K562 (cell line): Measurements from ENCODE around the gene MYO3B. TPM values are rescaled to one million over a fixed set of nuclear protein-coding genes. Genes with fewer than 3 reads are reported as not detected.

ENCODE experiments used
- ATAC-seq: fragments of 200-7000 bp; cut with Tn5 transposase; 3 replicates; pipeline ENCODE4 v1.9.1; 2020; ENCODE audit warnings: moderate library complexity
- BruUV-seq: library from RNA; stranded (reverse); fragments of 400-500 nt; replicated peaks from 2 replicates; lab custom pipeline; 2021; lab: Mats Ljungman, UMichigan
- CTCF ChIA-PET: fragments of 300-600 bp; formaldehyde crosslinking; extraction: SDS; loops from one replicate; lab custom pipeline; 2021; ENCODE audit warnings: low intra/inter-chr PET ratio; lab: Yijun Ruan, JAX
- POLR2A ChIA-PET: fragments of 300-600, 350-650 bp; sonication (Branson Sonifier 250); formaldehyde crosslinking; extraction: SDS; loops from one replicate; lab custom pipeline; 2021; ENCODE audit warnings: antibody characterized with exemption, inconsistent platforms; lab: Yijun Ruan, JAX
- DNase-seq, 4 experiments: peaks; one replicate each; pipeline versions ENCODE4 v3.0.0 to v3.0.0-alpha.2; 2011 to 2018; ENCODE audit warnings: low spot score in 3 of 4, mixed read lengths in 3 of 4; ENCODE audit errors: extremely low read depth in 1 of 4
- FAIRE-seq: peaks from 2 replicates; lab custom pipeline; 2011; peaks lifted over from hg19 to GRCh38; lab: Jason Lieb, UNC
- H2AFZ ChIP-seq: 2 replicates; pipeline ENCODE4 v1.6.0; 2011; ENCODE audit warnings: low read depth, low read length, control low read depth, inconsistent platforms
- H3K27ac ChIP-seq: fragments of 200-600 bp; 3 replicates; pipeline ENCODE4 v1.8.0; 2011; ENCODE audit warnings: low read depth, mild to moderate bottlenecking, control low read depth, inconsistent platforms, low read length, moderate library complexity, mixed read lengths; ENCODE audit errors: extremely low read depth
- H3K27me3 ChIP-seq, 2 experiments: fragments of 300-600 bp in 1 of 2; 2 replicates in 1 of 2; 3 replicates in 1 of 2; pipeline versions ENCODE4 v1.6.0 to v1.8.0; 2011; ENCODE audit warnings: inconsistent platforms in 2 of 2, low read length in 2 of 2, mild to moderate bottlenecking in 1 of 2, mixed read lengths in 1 of 2, moderate library complexity in 1 of 2; ENCODE audit not compliant: control insufficient read depth in 2 of 2, insufficient read depth in 2 of 2
- H3K36me3 ChIP-seq: fragments of 300-600 bp; 3 replicates; pipeline ENCODE4 v1.8.0; 2011; ENCODE audit warnings: mild to moderate bottlenecking, low read length, inconsistent platforms; ENCODE audit not compliant: control insufficient read depth, insufficient read depth
- H3K4me1 ChIP-seq, 2 experiments: fragments of 200-600 bp in 1 of 2; replicated peaks in 1 of 2; 2 replicates in 1 of 2; 3 replicates in 1 of 2; pipeline versions ENCODE4 v1.5.1 to v1.8.0; 2011; ENCODE audit warnings: inconsistent platforms in 2 of 2, low read length in 2 of 2, mild to moderate bottlenecking in 1 of 2, mixed read lengths in 1 of 2, moderate library complexity in 1 of 2; ENCODE audit not compliant: control insufficient read depth in 2 of 2, insufficient read depth in 2 of 2
- H3K4me2 ChIP-seq: 2 replicates; pipeline ENCODE4 v1.6.1; 2011; ENCODE audit warnings: low read length, control low read depth, inconsistent platforms, mixed read lengths; ENCODE audit not compliant: insufficient read depth
- H3K4me3 ChIP-seq: fragments of 200-600 bp; sonication (generic), shearing (Covaris generic); 2 replicates; pipeline ENCODE4 v1.5.1; 2016; ENCODE audit warnings: control low read depth, inconsistent platforms
- H3K79me2 ChIP-seq: fragments of 200-600 bp; 3 replicates; pipeline ENCODE4 v1.8.0; 2011; ENCODE audit warnings: low read length, inconsistent platforms; ENCODE audit not compliant: control insufficient read depth, insufficient read depth
- H3K9ac ChIP-seq, 2 experiments: 2 replicates each; pipeline versions ENCODE4 v1.6.0 to v1.6.1; 2011; ENCODE audit warnings: low read depth in 2 of 2, low read length in 2 of 2, control low read depth in 1 of 2, inconsistent platforms in 1 of 2, mild to moderate bottlenecking in 1 of 2, mixed read lengths in 1 of 2; ENCODE audit not compliant: insufficient read depth in 1 of 2
- H3K9me1 ChIP-seq: one replicate; pipeline ENCODE4 v1.6.0; 2011; ENCODE audit warnings: inconsistent platforms, mild to moderate bottlenecking, low read length, moderate library complexity; ENCODE audit not compliant: control insufficient read depth, insufficient read depth
- H3K9me3 ChIP-seq: replicated peaks from 2 replicates; pipeline ENCODE4 v1.5.1; 2011; ENCODE audit warnings: low read depth, low read length, inconsistent platforms; ENCODE audit not compliant: control insufficient read depth, insufficient read depth
- H4K20me1 ChIP-seq: replicated peaks from 2 replicates; pipeline ENCODE4 v1.6.1; 2011; ENCODE audit warnings: low read length, inconsistent platforms, mixed read lengths; ENCODE audit not compliant: control insufficient read depth, insufficient read depth
- DDX20 ChIP-seq: fragments of 450-650 bp; IDR thresholded peaks from 2 replicates; pipeline ENCODE4 v1.6.1; 2016; ENCODE audit warnings: missing genetic modification characterization, low read depth, mild to moderate bottlenecking, missing compliant biosample characterization, moderate library complexity
- DMBX1 ChIP-seq: fragments of 250-450 bp; sonication (Bioruptor Pico); IDR thresholded peaks from 2 replicates; pipeline ENCODE4 v1.8.0; 2022; ENCODE audit warnings: inconsistent platforms, mild to moderate bottlenecking, moderate library complexity, borderline replicate concordance
- FOXJ2 ChIP-seq: fragments of 200-800 bp; sonication (Bioruptor generic); IDR thresholded peaks from 2 replicates; pipeline ENCODE4 v1.6.1; 2016; ENCODE audit warnings: missing genetic modification characterization, missing compliant biosample characterization
- HDAC8 ChIP-seq: fragments of 450-650 bp; IDR thresholded peaks from 2 replicates; pipeline ENCODE4 v1.6.1; 2016; ENCODE audit warnings: mild to moderate bottlenecking, missing genetic modification characterization, moderate library complexity, missing compliant biosample characterization
- KLF13 ChIP-seq: fragments of 450-650 bp; IDR thresholded peaks from 2 replicates; pipeline ENCODE4 v1.6.1; 2016; ENCODE audit warnings: missing genetic modification characterization, low read depth, mild to moderate bottlenecking, missing compliant biosample characterization, moderate library complexity, borderline replicate concordance
- KLF6 ChIP-seq: fragments of 250-450 bp; sonication (Bioruptor Pico); IDR thresholded peaks from 2 replicates; pipeline ENCODE4 v1.4.0; 2020; ENCODE audit warnings: mild to moderate bottlenecking, moderate library complexity, borderline replicate concordance
- NR4A1 ChIP-seq, 2 experiments: fragments of 250-450 bp in 1 of 2; fragments of 450-650 bp in 1 of 2; sonication (Bioruptor Pico) in 1 of 2; IDR thresholded peaks; 2 replicates each; pipeline versions ENCODE4 v1.4.0 to v1.6.1; 2016 to 2020; ENCODE audit warnings: mild to moderate bottlenecking in 2 of 2, missing compliant biosample characterization in 1 of 2, missing genetic modification characterization in 1 of 2, moderate library complexity in 1 of 2
- SMARCE1 ChIP-seq: fragments of 450-650 bp; IDR thresholded peaks from 2 replicates; pipeline ENCODE4 v1.7.1; 2016; ENCODE audit warnings: mild to moderate bottlenecking
- TEAD1 ChIP-seq, 2 experiments: fragments of 450-650 bp in 1 of 2; sonication (generic) in 1 of 2; formaldehyde crosslinking; IDR thresholded peaks; 2 replicates each; pipeline versions ENCODE4 v1.4.0 to v1.8.0; 2020 to 2022; ENCODE audit warnings: mild to moderate bottlenecking in 2 of 2, missing genetic modification reagents in 1 of 2
- TSC22D4 ChIP-seq: fragments of 450-650 bp; IDR thresholded peaks from 2 replicates; pipeline ENCODE4 v1.6.1; 2016; ENCODE audit warnings: missing genetic modification characterization, missing biosample characterization, control low read depth
- ZBTB17 ChIP-seq: fragments of 450-650 bp; formaldehyde crosslinking; IDR thresholded peaks from 2 replicates; pipeline ENCODE4 v1.4.0; 2020; ENCODE audit warnings: mild to moderate bottlenecking
- ZNF175 ChIP-seq: fragments of 200-800 bp; sonication (Bioruptor generic); IDR thresholded peaks from 2 replicates; pipeline ENCODE4 v1.6.1; 2016; ENCODE audit warnings: low read depth, mild to moderate bottlenecking, missing genetic modification characterization, missing compliant biosample characterization
- ZNF184 ChIP-seq: sonication (generic); formaldehyde crosslinking; IDR thresholded peaks from 2 replicates; pipeline ENCODE4 v1.5.0; 2020; ENCODE audit warnings: missing genetic modification reagents
- ZNF584 ChIP-seq: fragments of 200-800 bp; sonication (Bioruptor generic); IDR thresholded peaks from 2 replicates; pipeline ENCODE4 v1.6.1; 2016; ENCODE audit warnings: low read depth, mild to moderate bottlenecking, missing genetic modification characterization, missing compliant biosample characterization
- WGBS: fragments of 100-300 bp; shearing (Covaris generic); methylation state at CpG from one replicate; pipeline ENCODE4 v1.1.6; 2016; ENCODE audit warnings: low coverage, mixed read lengths; ENCODE audit not compliant: insufficient coverage; ENCODE audit errors: missing lambda C conversion rate; 5-methylcytosine and 5-hydroxymethylcytosine counted together
- in situ Hi-C: fragments of 300-500 bp; cut with MboI; formaldehyde crosslinking; loops from 4 replicates; pipeline ENCODE4 v1.15.0; 2018; ENCODE audit warnings: inconsistent platforms, mixed read lengths
- intact Hi-C: fragments of 100-400 bp; cut with micrococcal nuclease; formaldehyde crosslinking; loops from 2 replicates; pipeline ENCODE4 v1.14.2; 2022
- polyA plus RNA-seq, 8 experiments: library from polyadenylated mRNA; depleted of rRNA in 4 of 8; stranded (reverse) in 5 of 8; unstranded in 3 of 8; fragments of >200 nt; fragmentation: Nextera tagmentation in 2 of 8; fragmentation: Illumina TruSeq in 1 of 8; extraction: Ambion mirVana in 2 of 8; extraction: Trizol in 1 of 8; gene quantifications; 2 replicates each; pipeline versions ENCODE4 v1.2.1 to v1.2.3, GENCODE V29; 2011 to 2014; ENCODE audit warnings: inconsistent platforms in 1 of 8, missing spikeins in 1 of 8
- total RNA-seq, 7 experiments: library from RNA; depleted of rRNA in 6 of 7; stranded (reverse); fragments of >200 nt in 6 of 7; fragmentation: Illumina TruSeq in 2 of 7; extraction: Trizol in 2 of 7; gene quantifications; 2 replicates each; pipeline versions ENCODE4 v1.2.1 to v1.2.3, GENCODE V29; 2011 to 2021; ENCODE audit warnings: low replicate concordance in 1 of 7
- TF ChIP-seq, protein P1 (sequence below): fragments of 200-800 bp; sonication (Bioruptor generic); IDR thresholded peaks from 2 replicates; pipeline ENCODE4 v1.6.1; 2016; ENCODE audit warnings: missing genetic modification characterization, missing compliant biosample characterization

Gene MYO3B
- total and polyA plus RNA-seq, 9 of the 15 experiments (the other 6 are each of a cell fraction or from before 2014, with no cell fraction given): 2.7 to 6.5 (median 3.6) TPM

GRCh38 chr2:170344663-170345346 is 166.9 kb downstream of the MYO3B start:
- FAIRE-seq: no peak
- Histone ChIP-seq H3K9me3 (no peaks in the 10 kb centered on the region), H3K4me3 (no peak overlapping the region), H2AFZ (peak overlapping the region; percentile 71), H3K9ac (no peak overlapping the region), H3K9me1 (no peaks in the 10 kb centered on the region), H3K4me2 (no peak overlapping the region), H3K27me3 (no peaks in the 10 kb centered on the region), H3K4me1 (peaks cover 0 to 21% of the 10 kb centered on the region in 2 experiments; a peak in 3 of 5 replicates), H3K36me3 (no peaks in the 10 kb centered on the region), H3K79me2 (no peaks in the 10 kb centered on the region), H3K27ac (no peak overlapping the region), H4K20me1 (no peaks in the 10 kb centered on the region)
- in situ Hi-C loops (no loop called here), intact Hi-C loops (no loop called here)
- WGBS: 80% methylated on average over 3 of the region's 3 CpGs
- no TSS peak for BruUV-seq
- no peak for DNase-seq
- POLR2A ChIA-PET: interaction anchor here (0.5 to 2.2 kb wide), 3 partner anchors 11 to 96 kb away, joined by 3 to 8 read pairs (median 3); no protein-coding TSS in a partner anchor
- CTCF ChIA-PET: no interaction called here
- no peak; the same call in 2 of the 3 replicates for ATAC-seq
- TF ChIP-seq KLF6 (CRISPR knock-in tag) (peak; percentile 82; the same call in 1 of the 2 replicates), ZBTB17 (CRISPR knock-in tag) (peak; percentile 55; the same call in 1 of the 2 replicates), FOXJ2 (tag) (no peak; the same call in 1 of the 2 replicates), ZNF184 (CRISPR knock-in tag) (no peak), KLF13 (no peak), TSC22D4 (0 out of 2 replicates have a peak, but pooled peaks have one; percentile 24), HDAC8 (peak; percentile 92), ZNF584 (CRISPR knock-in tag) (peak; percentile 94), NR4A1 (CRISPR knock-in tag; IDR thresholded peaks at IDR 0.05) (no peak), NR4A1 (tag; IDR thresholded peaks at IDR 0.05) (peak; percentile 94), DDX20 (tag) (peak; percentile 61; the same call in 1 of the 2 replicates), TEAD1 (CRISPR knock-in tag; IDR thresholded peaks at IDR 0.05) (peak in 1 of 2 experiments; percentile 79; a peak in 2 of 4 replicates), ZNF175 (CRISPR knock-in tag) (peak; percentile 98), DMBX1 (CRISPR knock-in tag) (peak; percentile 94; the same call in 1 of the 2 replicates), SMARCE1 (no peak)
- TF ChIP-seq, protein P1, sequence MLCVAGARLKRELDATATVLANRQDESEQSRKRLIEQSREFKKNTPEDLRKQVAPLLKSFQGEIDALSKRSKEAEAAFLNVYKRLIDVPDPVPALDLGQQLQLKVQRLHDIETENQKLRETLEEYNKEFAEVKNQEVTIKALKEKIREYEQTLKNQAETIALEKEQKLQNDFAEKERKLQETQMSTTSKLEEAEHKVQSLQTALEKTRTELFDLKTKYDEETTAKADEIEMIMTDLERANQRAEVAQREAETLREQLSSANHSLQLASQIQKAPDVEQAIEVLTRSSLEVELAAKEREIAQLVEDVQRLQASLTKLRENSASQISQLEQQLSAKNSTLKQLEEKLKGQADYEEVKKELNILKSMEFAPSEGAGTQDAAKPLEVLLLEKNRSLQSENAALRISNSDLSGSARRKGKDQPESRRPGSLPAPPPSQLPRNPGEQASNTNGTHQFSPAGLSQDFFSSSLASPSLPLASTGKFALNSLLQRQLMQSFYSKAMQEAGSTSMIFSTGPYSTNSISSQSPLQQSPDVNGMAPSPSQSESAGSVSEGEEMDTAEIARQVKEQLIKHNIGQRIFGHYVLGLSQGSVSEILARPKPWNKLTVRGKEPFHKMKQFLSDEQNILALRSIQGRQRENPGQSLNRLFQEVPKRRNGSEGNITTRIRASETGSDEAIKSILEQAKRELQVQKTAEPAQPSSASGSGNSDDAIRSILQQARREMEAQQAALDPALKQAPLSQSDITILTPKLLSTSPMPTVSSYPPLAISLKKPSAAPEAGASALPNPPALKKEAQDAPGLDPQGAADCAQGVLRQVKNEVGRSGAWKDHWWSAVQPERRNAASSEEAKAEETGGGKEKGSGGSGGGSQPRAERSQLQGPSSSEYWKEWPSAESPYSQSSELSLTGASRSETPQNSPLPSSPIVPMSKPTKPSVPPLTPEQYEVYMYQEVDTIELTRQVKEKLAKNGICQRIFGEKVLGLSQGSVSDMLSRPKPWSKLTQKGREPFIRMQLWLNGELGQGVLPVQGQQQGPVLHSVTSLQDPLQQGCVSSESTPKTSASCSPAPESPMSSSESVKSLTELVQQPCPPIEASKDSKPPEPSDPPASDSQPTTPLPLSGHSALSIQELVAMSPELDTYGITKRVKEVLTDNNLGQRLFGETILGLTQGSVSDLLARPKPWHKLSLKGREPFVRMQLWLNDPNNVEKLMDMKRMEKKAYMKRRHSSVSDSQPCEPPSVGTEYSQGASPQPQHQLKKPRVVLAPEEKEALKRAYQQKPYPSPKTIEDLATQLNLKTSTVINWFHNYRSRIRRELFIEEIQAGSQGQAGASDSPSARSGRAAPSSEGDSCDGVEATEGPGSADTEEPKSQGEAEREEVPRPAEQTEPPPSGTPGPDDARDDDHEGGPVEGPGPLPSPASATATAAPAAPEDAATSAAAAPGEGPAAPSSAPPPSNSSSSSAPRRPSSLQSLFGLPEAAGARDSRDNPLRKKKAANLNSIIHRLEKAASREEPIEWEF (CRISPR knock-in tag): no peak
